ENCODE data around the gene CDH22. TPM values are rescaled to one million over a fixed set of nuclear protein-coding genes. Genes with fewer than 3 reads are reported as not detected.

Gene CDH22
- total RNA-seq, 6 experiments from 2014 or later = not detected

DNA sequence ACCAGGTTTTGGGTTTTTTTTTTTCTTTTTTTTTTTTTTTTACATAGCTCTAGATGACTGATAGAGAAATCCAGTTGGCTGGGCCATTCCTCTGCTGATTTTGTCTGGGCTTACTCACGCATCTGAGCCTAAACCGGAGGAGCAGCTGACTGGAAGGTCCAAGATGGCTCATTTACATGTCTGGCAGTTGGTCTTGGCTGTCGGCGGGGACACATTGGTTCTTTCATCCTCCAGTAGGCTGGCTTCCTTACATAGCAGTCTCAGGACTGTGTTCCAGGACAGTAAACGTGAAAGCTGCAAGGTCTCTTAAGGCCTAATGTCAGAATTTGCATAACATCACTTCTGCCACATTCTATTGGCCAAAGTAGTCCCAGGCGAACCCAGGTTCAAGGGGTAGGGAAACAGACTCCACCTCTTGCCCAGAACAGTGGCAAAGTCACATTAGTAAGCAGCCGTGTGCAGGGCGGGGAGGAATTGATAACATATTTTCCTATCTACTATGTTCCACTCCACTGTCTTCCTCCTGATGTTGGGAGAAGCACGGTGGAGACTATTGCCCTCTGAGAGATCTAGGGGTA, 87.0 kb downstream of the CDH22 start:
- ATAC-seq = no peak
- H3K4me3 ChIP-seq = no peak overlapping the region
- no peaks in the 10 kb centered on the region for H3K9me3 ChIP-seq
- no peak overlapping the region for H3K27ac ChIP-seq
- DNase-seq = no peak
- intact Hi-C loops (cut with DNase I) = no loop called here
- WGBS (ENCODE audit: insufficient coverage, low coverage, low lambda C conversion rate, missing lambda C conversion rate) = 74% methylated on average over 5 of the region's 9 CpGs
- H3K36me3 ChIP-seq = no peaks in the 10 kb centered on the region
- H3K4me1 ChIP-seq = no peaks in the 10 kb centered on the region
- TF ChIP-seq POLR2A (IDR thresholded peaks at IDR 0.05) (no peak), CTCF (IDR thresholded peaks at IDR 0.05) (no peak)
- no peaks in the 10 kb centered on the region for H3K27me3 ChIP-seq

DNA sequence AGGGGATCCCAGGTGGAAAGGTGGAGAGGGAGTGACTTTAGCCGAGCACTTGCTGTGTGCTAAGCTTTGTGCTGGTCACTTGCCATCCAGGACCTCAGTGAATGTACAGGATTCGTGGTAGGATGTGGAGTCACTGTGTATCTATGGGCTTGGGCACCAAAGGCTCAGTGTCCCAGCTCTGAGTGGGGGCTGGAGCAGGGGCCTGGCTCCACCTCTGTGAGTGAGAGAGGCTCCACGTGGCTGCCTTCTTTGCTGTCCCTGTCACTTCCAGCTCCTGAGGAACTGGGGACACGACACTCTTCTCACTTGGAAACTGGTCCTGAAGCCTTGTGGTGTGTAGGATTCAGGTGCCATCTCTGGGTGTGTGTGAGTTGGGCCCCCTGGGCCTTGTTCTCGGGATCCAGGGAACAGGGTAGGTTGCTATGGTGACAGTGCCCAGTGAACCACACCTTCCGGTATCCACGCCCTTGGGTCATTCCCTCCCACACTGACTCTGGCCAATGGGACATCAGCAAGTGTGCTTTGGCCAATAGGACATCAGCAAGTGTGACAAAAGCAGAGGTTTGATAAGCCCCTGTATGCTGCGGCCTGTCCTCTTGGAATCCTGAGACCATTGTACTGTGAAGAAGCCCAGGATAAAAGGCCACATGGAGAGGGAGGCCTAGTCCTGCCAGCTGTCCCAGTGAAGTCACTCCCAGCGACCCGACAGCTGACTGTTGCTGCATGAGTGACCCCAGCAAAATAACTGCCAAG, 87.7 kb downstream of the CDH22 start:
- H3K4me3 ChIP-seq = no peak overlapping the region
- intact Hi-C loops (cut with DNase I) = no loop called here
- no peak for ATAC-seq
- H3K4me1 ChIP-seq = no peaks in the 10 kb centered on the region
- TF ChIP-seq CTCF (IDR thresholded peaks at IDR 0.05) (no peak), POLR2A (IDR thresholded peaks at IDR 0.05) (no peak)
- H3K27ac ChIP-seq = no peak overlapping the region
- H3K9me3 ChIP-seq = no peaks in the 10 kb centered on the region
- 54% methylated on average over 6 of the region's 10 CpGs for WGBS (ENCODE audit: insufficient coverage, low coverage, low lambda C conversion rate, missing lambda C conversion rate)
- no peaks in the 10 kb centered on the region for H3K36me3 ChIP-seq
- DNase-seq = no peak
- no peaks in the 10 kb centered on the region for H3K27me3 ChIP-seq

DNA sequence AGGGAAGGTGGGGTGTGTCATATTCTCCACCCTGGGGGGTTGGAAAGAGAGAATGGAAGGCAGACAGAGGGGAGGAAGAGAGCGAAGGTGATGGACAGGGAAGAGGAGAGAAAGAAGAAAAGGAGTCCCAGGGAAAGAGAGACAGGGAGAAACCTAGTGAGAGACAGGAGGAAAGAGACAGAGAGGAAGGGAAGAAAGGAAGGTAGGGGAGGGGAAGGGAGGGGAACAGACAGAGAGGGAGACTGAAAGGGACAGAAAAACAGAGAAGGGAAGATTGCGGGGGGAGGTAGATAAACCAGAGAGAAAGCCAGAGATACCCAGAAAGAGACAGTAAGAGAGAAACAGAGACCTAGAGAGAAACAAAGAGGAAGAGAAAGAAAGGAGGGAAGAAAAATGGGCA, 88.4 kb downstream of the CDH22 start:
- Histone ChIP-seq H3K9me3 (no peaks in the 10 kb centered on the region), H3K4me1 (no peaks in the 10 kb centered on the region), H3K36me3 (no peaks in the 10 kb centered on the region), H3K27me3 (no peaks in the 10 kb centered on the region), H3K27ac (no peak overlapping the region), H3K4me3 (no peak overlapping the region)
- WGBS (ENCODE audit: insufficient coverage, low coverage, low lambda C conversion rate, missing lambda C conversion rate) = 32% methylated on average over 2 of the region's 2 CpGs
- DNase-seq (no peak), ATAC-seq (no peak)
- TF ChIP-seq CTCF (IDR thresholded peaks at IDR 0.05) (no peak), POLR2A (IDR thresholded peaks at IDR 0.05) (no peak)
- intact Hi-C loops (cut with DNase I) = no loop called here

- no peak for DNase-seq
- TF ChIP-seq CTCF (IDR thresholded peaks at IDR 0.05) (no peak), POLR2A (IDR thresholded peaks at IDR 0.05) (no peak)
- Histone ChIP-seq H3K9me3 (no peaks in the 10 kb centered on the region), H3K27ac (no peak overlapping the region), H3K4me1 (no peaks in the 10 kb centered on the region), H3K4me3 (no peak overlapping the region), H3K36me3 (no peaks in the 10 kb centered on the region), H3K27me3 (no peaks in the 10 kb centered on the region)
- intact Hi-C loops (cut with DNase I) = no loop called here
- no peak for ATAC-seq
- WGBS (ENCODE audit: insufficient coverage, low coverage, low lambda C conversion rate, missing lambda C conversion rate) = 75% methylated on average over 3 of the region's 4 CpGs
Measured at GRCh38 chr20:46219190-46219589, 89.1 kb downstream of the CDH22 start.

Measured in right lobe of liver (tissue), 6 donors.